ELF-1 (cell line): Measurements from ENCODE around the gene FXR2.

Experiments used
- DNase-seq: peaks from one replicate; pipeline ENCODE4 v3.0.0-alpha.2; 2016; ENCODE audit warnings: low read depth, low spot score

FXR2 gene

DNA sequence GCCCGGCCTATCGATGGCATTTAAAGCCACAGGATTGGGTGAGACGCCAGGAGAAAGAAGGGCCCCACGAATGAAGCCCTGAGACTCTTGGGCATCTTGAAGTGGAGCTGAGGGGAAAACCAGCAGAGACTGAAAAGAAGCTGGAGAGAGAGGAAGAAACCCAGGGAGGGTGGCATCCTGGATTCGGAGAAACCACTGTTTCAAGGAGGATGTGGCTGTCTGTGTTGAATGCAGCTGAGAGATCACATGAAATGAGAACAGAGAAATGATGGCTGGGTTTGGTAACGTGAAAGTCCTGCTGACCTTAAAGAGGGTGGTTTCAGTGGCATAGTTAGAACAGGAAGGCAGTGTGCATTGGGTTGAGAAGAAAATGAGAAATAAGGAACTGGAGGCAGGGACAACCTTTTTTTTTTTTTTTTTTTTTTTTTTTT, 62.1 kb downstream of the FXR2 start:
- no peak for DNase-seq

DNA sequence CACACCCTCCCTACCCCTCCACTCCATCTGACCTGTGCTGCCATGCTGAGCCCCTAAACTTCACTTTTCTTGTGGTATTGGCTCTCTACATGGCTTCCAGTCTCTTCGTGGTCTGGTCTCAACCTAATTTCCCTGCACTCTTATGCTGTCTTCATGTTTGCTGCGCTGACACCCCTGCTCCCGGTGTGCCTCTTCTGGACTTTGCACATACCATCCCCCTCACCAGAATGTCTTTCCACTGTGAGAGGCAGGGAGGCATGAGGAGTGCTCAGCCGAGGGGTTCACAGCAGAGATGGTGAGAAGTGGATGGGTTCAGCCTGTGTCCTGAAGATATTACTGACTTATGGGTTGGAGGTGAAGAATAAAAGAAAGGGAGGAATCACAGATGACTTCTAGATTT, 63.3 kb downstream of the FXR2 start:
- DNase-seq, result no peak

DNA sequence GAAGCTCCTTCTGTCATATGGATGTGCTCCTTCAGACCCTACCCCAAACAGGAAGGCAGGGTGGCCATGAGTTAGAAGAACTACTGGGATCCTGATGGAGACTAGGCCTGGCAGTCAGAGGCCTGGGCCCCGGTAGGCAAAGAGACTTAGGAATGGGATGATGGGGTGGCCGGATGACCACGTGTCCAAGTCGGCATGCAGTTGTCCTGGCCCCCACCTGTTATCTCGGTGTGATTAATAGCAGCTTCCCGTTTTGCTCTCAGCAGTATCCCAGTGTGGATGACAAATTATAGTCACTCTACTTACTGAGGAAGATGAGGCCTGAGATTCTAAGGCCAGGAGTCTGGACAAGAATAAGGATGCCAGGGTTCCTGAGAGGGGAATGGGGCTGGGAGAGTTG, 64.4 kb downstream of the FXR2 start:
- no peak for DNase-seq

DNA sequence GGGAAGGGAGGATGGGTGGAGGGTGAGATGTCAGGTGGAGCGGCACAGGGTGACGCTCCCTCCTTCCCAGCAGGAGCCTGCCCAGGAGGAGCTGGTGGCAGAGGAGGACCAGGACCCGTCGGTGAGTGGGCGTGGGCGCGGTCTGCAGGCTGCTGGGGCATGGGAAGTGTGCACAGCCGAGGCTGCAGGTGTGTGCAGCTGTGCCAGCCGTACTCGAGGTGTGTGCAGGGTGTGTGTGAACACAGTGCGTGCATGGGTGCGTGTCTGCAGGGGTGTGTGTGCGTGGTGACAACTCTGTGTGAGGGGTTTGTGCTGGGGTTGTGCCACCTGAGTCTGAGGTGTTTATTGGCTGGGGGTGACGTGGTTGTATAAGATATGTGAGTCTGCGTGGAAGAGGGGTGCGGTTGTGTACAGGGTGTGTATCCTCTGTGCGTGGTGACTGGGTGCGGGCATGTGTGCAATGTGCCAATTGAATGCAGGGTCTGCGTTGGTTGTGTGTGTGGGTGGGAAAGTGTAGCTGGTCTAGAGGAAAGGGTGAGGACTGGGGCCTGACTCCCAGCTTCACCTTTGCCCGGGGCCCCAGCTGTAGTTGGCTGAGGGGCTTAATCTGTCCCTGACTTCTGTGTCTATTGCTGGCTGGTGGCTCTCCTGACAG, 65.2 kb downstream of the FXR2 start:
- no peak for DNase-seq

DNA sequence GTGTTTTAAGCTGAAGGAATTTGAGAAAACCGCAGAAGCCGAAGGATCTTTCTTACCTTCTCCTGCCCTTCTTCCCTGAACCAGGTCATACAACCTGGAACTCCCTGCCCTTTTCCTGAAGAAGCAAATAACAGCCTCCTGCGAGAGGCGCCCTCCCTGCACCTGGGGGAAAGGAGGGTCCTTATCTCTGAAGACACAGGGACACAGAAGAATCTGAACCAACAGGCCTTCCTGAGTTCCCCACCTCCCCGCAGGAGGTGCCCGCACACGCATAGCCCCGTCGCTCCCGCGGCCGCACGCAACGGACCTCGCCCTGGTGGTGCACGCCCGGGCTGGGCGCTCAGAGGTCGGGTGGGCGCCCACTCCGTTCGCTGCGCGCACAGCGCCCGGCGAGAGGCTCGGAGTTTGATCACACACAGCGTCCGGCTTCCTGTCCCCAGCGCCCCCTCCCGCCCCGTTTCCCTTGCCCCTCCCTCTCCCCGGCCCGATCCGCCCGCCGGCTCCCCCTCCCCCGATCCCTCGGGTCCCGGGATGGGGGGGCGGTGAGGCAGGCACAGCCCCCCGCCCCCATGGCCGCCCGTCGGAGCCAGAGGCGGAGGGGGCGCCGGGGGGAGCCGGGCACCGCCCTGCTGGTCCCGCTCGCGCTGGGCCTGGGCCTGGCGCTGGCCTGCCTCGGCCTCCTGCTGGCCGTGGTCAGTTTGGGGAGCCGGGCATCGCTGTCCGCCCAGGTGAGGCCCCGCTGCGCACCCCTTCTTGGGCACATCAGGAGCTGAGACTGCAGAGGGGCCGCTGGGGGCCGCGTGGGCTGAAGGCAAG, 65.9 kb downstream of the FXR2 start, which contains the start of gene TNFSF12:
Gene TNFSF12 (plus strand): TSS at position 474 of the 816 bp plus-strand sequence. CDS start 96 bp downstream, at position 570.
- peak; percentile 55 for DNase-seq

DNA sequence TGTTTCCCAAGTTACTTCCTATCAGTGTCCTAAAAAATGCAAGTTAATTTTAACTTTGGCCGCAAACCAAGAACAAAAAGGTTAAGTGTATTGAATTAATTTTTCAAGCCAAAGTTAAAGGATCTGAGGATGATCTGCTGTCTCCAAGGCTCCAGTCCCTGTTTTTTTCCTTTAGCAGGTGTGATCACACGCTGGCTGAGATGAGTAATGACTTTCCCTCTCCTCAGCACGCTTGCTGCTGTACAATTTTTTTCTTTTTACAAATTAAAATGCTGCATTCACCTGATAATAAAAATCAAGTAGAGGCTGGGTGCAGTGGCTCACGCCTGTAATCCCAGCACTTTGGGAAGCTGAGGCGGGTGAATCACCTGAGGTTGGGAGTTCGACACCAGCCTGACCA, 69.8 kb downstream of the FXR2 start:
- no peak for DNase-seq
